NB4 (cell line): Measurements from ENCODE around the gene SEMA3A.

ENCODE experiments used
- CTCF ChIP-seq: IDR thresholded peaks from one replicate; pipeline ENCODE4 v1.5.1; 2012; ENCODE audit warnings: low read depth, low read length
- POLR2A ChIP-seq: IDR thresholded peaks from 2 replicates; pipeline ENCODE4 v1.6.1; 2011; ENCODE audit warnings: mild to moderate bottlenecking; ENCODE audit not compliant: insufficient read length; ENCODE audit errors: extremely low read depth

- TF ChIP-seq CTCF (no peak), POLR2A (no peak)
Measured at GRCh38 chr7:84009782-84010181, 184.8 kb downstream of the SEMA3A start.
